ENCODE results near the gene EPS8.

EPS8 gene

DNA sequence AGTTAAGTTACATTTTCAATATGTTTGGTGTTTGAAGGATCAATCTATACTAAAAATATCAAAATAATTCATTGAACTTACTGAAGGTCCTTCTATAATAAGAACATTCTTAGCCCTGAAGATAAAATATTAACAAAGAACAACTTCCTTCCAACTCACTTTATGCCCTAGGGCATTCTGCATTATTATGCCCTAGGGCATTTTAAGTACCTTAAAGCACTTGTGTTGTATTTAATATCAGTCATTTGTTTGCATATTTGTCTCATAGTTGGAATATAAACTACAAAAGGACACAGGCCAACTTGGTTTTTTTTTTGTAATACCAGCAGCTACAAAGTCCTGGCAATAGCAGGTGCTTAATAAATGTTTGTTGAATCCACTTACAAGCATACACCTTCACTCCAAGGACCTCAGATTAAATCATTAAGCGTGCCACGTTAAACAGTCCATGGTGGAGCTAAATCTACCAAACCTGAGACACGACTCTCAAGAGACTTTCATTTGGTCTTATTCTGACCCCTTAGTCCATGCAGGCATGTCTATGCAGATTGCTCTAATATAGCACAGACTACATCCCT, 50.7 kb downstream of the EPS8 start:
- H3K27me3 ChIP-seq (ENCODE audit: insufficient read depth, insufficient read length), result no peaks in the 10 kb centered on the region
- DNase-seq (ENCODE audit: low read depth, low spot score), result no peak
- no peak overlapping the region for H3K9ac ChIP-seq (ENCODE audit: insufficient read length, low read depth)
- TF ChIP-seq ZNF274 (IDR thresholded peaks at IDR 0.05; ENCODE audit: low read depth, low read length) (no peak), SUZ12 (IDR thresholded peaks at IDR 0.05; ENCODE audit: extremely low read depth, insufficient read depth, insufficient read length) (no peak), YY1 (IDR thresholded peaks at IDR 0.05; ENCODE audit: insufficient read depth, insufficient read length) (no peak)
- no peaks in the 10 kb centered on the region for H3K36me3 ChIP-seq (ENCODE audit: insufficient read depth, insufficient read length, low read length)
- H3K9me3 ChIP-seq (ENCODE audit: insufficient read depth, low read length), result no peaks in the 10 kb centered on the region
- no peak overlapping the region for H3K4me3 ChIP-seq (ENCODE audit: insufficient read length, low read depth)
- H3K4me1 ChIP-seq (ENCODE audit: insufficient read depth, insufficient read length), result no peaks in the 10 kb centered on the region

DNA sequence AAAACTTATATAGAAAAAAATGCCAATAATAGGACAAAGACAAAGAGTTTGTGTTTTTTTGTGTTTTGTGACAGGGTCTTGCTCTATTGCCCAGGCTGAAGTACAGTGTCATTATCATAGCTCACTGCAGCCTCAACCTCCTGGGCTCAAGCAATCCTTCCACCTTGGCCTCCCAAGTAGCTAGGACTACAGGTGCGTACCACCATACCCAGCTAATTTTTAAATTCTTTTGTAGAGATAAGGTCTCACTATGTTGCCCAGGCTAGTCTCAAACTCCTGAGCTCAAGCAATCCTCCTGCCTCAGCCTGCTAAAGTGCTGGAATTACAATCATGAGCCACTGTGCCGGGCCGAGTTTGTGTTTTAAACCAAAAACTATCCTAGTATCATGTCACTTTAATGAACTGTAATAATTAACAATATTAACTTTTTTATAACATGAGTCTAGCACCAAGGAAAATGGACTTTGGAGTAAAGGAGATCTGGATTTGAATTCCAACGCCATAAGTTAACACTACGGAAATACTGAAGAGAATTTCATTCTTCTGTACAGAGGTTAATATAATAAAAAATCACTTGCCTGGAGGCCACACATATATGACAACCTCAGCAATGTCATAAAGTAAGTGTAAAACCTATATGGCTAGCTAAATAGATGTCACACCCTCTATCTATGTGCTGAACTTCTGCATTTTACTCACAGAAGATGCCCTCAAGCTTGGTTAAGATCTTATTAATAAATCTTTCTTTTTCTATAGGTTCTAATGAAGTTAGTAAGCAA, 53.2 kb downstream of the EPS8 start:
- no peak for TF ChIP-seq SUZ12 (IDR thresholded peaks at IDR 0.05; ENCODE audit: extremely low read depth, insufficient read depth, insufficient read length)
- TF ChIP-seq ZNF274 (IDR thresholded peaks at IDR 0.05; ENCODE audit: low read depth, low read length), result no peak
- TF ChIP-seq YY1 (IDR thresholded peaks at IDR 0.05; ENCODE audit: insufficient read depth, insufficient read length), result no peak
- no peak for DNase-seq (ENCODE audit: low read depth, low spot score)
- H3K4me1 ChIP-seq (ENCODE audit: insufficient read depth, insufficient read length), result no peaks in the 10 kb centered on the region
- no peak overlapping the region for H3K4me3 ChIP-seq (ENCODE audit: insufficient read length, low read depth)
- no peaks in the 10 kb centered on the region for H3K9me3 ChIP-seq (ENCODE audit: insufficient read depth, low read length)
- H3K27me3 ChIP-seq (ENCODE audit: insufficient read depth, insufficient read length), result no peaks in the 10 kb centered on the region
- H3K36me3 ChIP-seq (ENCODE audit: insufficient read depth, insufficient read length, low read length), result no peaks in the 10 kb centered on the region
- no peak overlapping the region for H3K9ac ChIP-seq (ENCODE audit: insufficient read length, low read depth)

DNA sequence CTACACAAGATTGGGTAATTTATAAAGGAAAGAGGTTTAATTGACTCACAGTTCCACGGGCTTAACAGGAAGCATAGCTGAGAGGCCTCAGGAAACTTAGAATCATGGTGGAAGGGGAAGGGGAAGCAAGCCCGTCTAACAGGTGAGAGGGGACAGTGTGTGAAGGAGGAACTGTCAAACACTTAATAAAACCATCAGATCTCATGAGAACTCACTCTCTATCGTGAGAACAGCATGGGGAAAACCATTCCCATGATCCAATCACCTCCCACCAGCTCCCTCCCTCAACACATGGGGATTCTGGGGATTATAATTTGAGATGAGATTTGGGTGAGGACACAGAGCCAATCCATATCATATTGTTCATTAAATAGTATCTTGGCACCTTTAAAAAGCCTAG, 56.1 kb downstream of the EPS8 start:
- TF ChIP-seq SUZ12 (IDR thresholded peaks at IDR 0.05; ENCODE audit: extremely low read depth, insufficient read depth, insufficient read length), result no peak
- no peak for TF ChIP-seq ZNF274 (IDR thresholded peaks at IDR 0.05; ENCODE audit: low read depth, low read length)
- TF ChIP-seq YY1 (IDR thresholded peaks at IDR 0.05; ENCODE audit: insufficient read depth, insufficient read length), result no peak
- no peak for DNase-seq (ENCODE audit: low read depth, low spot score)
- no peaks in the 10 kb centered on the region for H3K27me3 ChIP-seq (ENCODE audit: insufficient read depth, insufficient read length)
- H3K9me3 ChIP-seq (ENCODE audit: insufficient read depth, low read length), result no peaks in the 10 kb centered on the region
- no peak overlapping the region for H3K4me3 ChIP-seq (ENCODE audit: insufficient read length, low read depth)
- H3K4me1 ChIP-seq (ENCODE audit: insufficient read depth, insufficient read length), result no peaks in the 10 kb centered on the region
- no peaks in the 10 kb centered on the region for H3K36me3 ChIP-seq (ENCODE audit: insufficient read depth, insufficient read length, low read length)
- H3K9ac ChIP-seq (ENCODE audit: insufficient read length, low read depth), result no peak overlapping the region

DNA sequence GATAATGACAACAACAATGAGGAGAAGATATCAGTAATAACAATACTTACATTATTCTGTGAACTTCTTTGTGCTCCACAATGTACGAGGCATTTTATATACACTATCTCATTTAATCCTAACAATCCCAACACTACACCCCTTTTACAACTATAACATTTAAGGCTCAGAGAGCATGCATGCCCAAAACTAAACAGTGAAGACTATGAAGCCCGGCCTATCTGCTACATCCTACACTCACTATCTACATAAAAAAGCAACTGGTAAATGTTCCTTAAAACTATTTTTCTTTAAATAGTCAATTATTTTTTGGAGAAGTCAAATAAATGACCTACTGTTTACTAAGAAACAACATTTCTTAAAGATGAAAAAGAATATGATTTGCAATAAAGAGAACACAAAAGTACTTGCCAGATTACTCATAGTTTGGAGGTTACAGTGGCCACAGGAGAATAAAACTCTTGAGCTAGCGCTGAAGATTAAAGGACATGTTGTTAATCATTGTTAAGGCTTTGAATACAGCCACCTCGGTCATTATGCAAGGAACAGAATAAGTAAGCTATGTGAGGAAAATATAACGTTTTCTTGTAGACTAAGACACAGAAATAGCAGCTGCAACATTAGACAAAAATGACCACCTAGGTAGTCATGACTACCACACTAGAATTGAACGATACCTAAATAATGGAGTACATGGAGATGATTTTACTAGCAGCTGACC, 56.7 kb downstream of the EPS8 start:
- no peaks in the 10 kb centered on the region for H3K9me3 ChIP-seq (ENCODE audit: insufficient read depth, low read length)
- DNase-seq (ENCODE audit: low read depth, low spot score), result no peak
- no peaks in the 10 kb centered on the region for H3K36me3 ChIP-seq (ENCODE audit: insufficient read depth, insufficient read length, low read length)
- no peaks in the 10 kb centered on the region for H3K27me3 ChIP-seq (ENCODE audit: insufficient read depth, insufficient read length)
- H3K9ac ChIP-seq (ENCODE audit: insufficient read length, low read depth), result no peak overlapping the region
- H3K4me1 ChIP-seq (ENCODE audit: insufficient read depth, insufficient read length), result no peaks in the 10 kb centered on the region
- H3K4me3 ChIP-seq (ENCODE audit: insufficient read length, low read depth), result no peak overlapping the region
- TF ChIP-seq YY1 (IDR thresholded peaks at IDR 0.05; ENCODE audit: insufficient read depth, insufficient read length) (no peak), SUZ12 (IDR thresholded peaks at IDR 0.05; ENCODE audit: extremely low read depth, insufficient read depth, insufficient read length) (no peak), ZNF274 (IDR thresholded peaks at IDR 0.05; ENCODE audit: low read depth, low read length) (no peak)

DNA sequence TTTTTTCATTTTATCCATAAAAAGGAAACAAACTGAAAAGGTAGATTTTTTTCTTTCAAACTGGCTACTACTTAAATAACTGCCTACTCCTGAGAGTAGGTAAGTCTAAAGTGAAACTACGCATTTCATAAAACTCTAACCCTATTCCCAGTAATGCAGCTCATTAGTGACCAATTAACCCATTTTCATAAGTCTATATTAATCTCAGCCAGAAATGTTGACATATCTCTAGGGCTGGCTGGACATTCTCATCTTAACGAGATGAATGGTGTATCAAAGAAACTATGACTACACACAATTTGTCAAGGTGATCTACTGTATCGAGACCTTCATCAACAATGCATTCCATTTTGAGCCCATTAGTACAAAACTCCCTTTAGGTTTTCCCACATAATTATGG, 57.2 kb downstream of the EPS8 start:
- no peak for DNase-seq (ENCODE audit: low read depth, low spot score)
- Histone ChIP-seq H3K4me1 (ENCODE audit: insufficient read depth, insufficient read length) (no peaks in the 10 kb centered on the region), H3K36me3 (ENCODE audit: insufficient read depth, insufficient read length, low read length) (no peaks in the 10 kb centered on the region), H3K9ac (ENCODE audit: insufficient read length, low read depth) (no peak overlapping the region), H3K4me3 (ENCODE audit: insufficient read length, low read depth) (no peak overlapping the region), H3K27me3 (ENCODE audit: insufficient read depth, insufficient read length) (no peaks in the 10 kb centered on the region), H3K9me3 (ENCODE audit: insufficient read depth, low read length) (no peaks in the 10 kb centered on the region)
- TF ChIP-seq SUZ12 (IDR thresholded peaks at IDR 0.05; ENCODE audit: extremely low read depth, insufficient read depth, insufficient read length) (no peak), ZNF274 (IDR thresholded peaks at IDR 0.05; ENCODE audit: low read depth, low read length) (no peak), YY1 (IDR thresholded peaks at IDR 0.05; ENCODE audit: insufficient read depth, insufficient read length) (no peak)

DNA sequence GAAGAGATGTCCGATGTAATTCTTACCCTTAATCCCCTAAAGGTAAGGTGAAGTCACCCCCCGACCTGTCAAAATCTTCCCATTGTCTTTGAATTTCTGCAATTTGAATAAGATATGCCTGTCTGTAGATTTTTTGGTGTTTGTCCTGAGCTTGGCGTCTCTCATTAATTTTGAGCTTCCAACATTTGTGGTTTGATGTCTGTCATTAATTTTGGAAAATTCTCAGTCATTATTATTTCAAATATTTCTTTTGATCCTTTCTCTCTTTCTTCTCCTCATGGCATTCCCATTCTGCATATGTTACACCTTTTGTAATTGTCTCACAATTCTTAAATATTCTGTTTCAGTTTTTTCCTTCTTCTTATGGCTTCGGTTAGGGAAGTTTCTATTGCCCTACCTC, 60.1 kb downstream of the EPS8 start:
- Histone ChIP-seq H3K27me3 (ENCODE audit: insufficient read depth, insufficient read length) (no peaks in the 10 kb centered on the region), H3K9ac (ENCODE audit: insufficient read length, low read depth) (no peak overlapping the region), H3K4me1 (ENCODE audit: insufficient read depth, insufficient read length) (no peaks in the 10 kb centered on the region), H3K9me3 (ENCODE audit: insufficient read depth, low read length) (no peaks in the 10 kb centered on the region), H3K36me3 (ENCODE audit: insufficient read depth, insufficient read length, low read length) (no peaks in the 10 kb centered on the region), H3K4me3 (ENCODE audit: insufficient read length, low read depth) (no peak overlapping the region)
- TF ChIP-seq SUZ12 (IDR thresholded peaks at IDR 0.05; ENCODE audit: extremely low read depth, insufficient read depth, insufficient read length) (no peak), YY1 (IDR thresholded peaks at IDR 0.05; ENCODE audit: insufficient read depth, insufficient read length) (no peak), ZNF274 (IDR thresholded peaks at IDR 0.05; ENCODE audit: low read depth, low read length) (no peak)
- no peak for DNase-seq (ENCODE audit: low read depth, low spot score)

DNA sequence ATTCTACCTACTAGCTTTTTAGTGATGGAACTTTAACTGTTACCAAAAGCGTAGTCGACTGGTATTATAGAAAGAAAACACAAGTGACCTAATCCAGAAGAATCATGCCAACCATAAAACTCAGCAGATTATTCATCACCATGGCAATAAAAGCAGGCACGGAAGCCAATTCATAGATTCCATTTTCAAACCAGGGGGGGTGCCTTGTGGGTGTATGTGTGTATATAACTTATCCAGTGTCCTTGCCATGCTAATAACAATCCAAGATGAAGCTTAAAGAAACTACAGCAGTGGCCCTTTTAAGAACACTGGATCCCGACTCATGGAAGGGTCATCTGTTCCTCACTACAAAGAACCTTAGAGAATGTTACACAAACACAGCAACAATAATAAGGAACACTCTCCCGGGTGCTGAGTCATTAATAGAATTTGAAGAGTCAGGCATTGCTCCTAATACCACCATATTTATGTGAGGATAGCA, 61.0 kb downstream of the EPS8 start:
- H3K9ac ChIP-seq (ENCODE audit: insufficient read length, low read depth), result no peak overlapping the region

More for the DNA sequence above, 61.0 kb downstream of the EPS8 start:
- Histone ChIP-seq H3K4me3 (ENCODE audit: insufficient read length, low read depth) (no peak overlapping the region), H3K27me3 (ENCODE audit: insufficient read depth, insufficient read length) (no peaks in the 10 kb centered on the region), H3K4me1 (ENCODE audit: insufficient read depth, insufficient read length) (no peaks in the 10 kb centered on the region), H3K9me3 (ENCODE audit: insufficient read depth, low read length) (no peaks in the 10 kb centered on the region), H3K36me3 (ENCODE audit: insufficient read depth, insufficient read length, low read length) (no peaks in the 10 kb centered on the region)
- TF ChIP-seq SUZ12 (IDR thresholded peaks at IDR 0.05; ENCODE audit: extremely low read depth, insufficient read depth, insufficient read length) (no peak), YY1 (IDR thresholded peaks at IDR 0.05; ENCODE audit: insufficient read depth, insufficient read length) (no peak), ZNF274 (IDR thresholded peaks at IDR 0.05; ENCODE audit: low read depth, low read length) (no peak)
- no peak for DNase-seq (ENCODE audit: low read depth, low spot score)
